H9 (cell line): ENCODE measurements around the gene TCOF1. TPM values are rescaled to one million over a fixed set of nuclear protein-coding genes. Genes with fewer than 3 reads are reported as not detected.

ENCODE experiments used
- DNase-seq: peaks from one replicate; pipeline ENCODE4 v3.0.0-alpha.2; 2017
- H2AFZ ChIP-seq: one replicate; pipeline ENCODE4 v1.6.1; 2013; ENCODE audit warnings: mild to moderate bottlenecking, low read length, control low read depth, moderate library complexity
- H2AK5ac ChIP-seq: 2 replicates; pipeline ENCODE4 v1.6.1; 2013; ENCODE audit warnings: low read length, control low read depth, mixed read lengths; ENCODE audit not compliant: insufficient read length
- H2BK120ac ChIP-seq: one replicate; pipeline ENCODE4 v1.6.1; 2013; ENCODE audit warnings: low read depth, mild to moderate bottlenecking, low read length, control low read depth, inconsistent platforms; ENCODE audit not compliant: poor library complexity, severe bottlenecking
- H2BK12ac ChIP-seq: 2 replicates; pipeline ENCODE4 v1.6.1; 2013; ENCODE audit warnings: low read length, control low read depth, mixed read lengths, low read depth; ENCODE audit not compliant: insufficient read length
- H2BK15ac ChIP-seq: 2 replicates; pipeline ENCODE4 v1.6.1; 2013; ENCODE audit warnings: low read depth, low read length, control low read depth
- H2BK20ac ChIP-seq: one replicate; pipeline ENCODE4 v1.6.1; 2013; ENCODE audit warnings: low read depth, mild to moderate bottlenecking, low read length, control low read depth, inconsistent platforms; ENCODE audit not compliant: poor library complexity, severe bottlenecking
- H2BK5ac ChIP-seq: 2 replicates; pipeline ENCODE4 v1.6.1; 2013; ENCODE audit warnings: low read length, control low read depth, mixed read lengths; ENCODE audit not compliant: insufficient read length
- H3K14ac ChIP-seq: 2 replicates; pipeline ENCODE4 v1.6.1; 2013; ENCODE audit warnings: low read length, control low read depth; ENCODE audit not compliant: insufficient read depth
- H3K18ac ChIP-seq: 2 replicates; pipeline ENCODE4 v1.6.1; 2013; ENCODE audit warnings: low read depth, mild to moderate bottlenecking, mixed read lengths, low read length, control low read depth; ENCODE audit not compliant: insufficient read length
- H3K23ac ChIP-seq: 2 replicates; pipeline ENCODE4 v1.6.1; 2013; ENCODE audit warnings: low read length, control low read depth, mixed read lengths, low read depth; ENCODE audit not compliant: insufficient read length
- H3K23me2 ChIP-seq: 2 replicates; pipeline ENCODE4 v1.6.1; 2013; ENCODE audit warnings: low read depth, mild to moderate bottlenecking, mixed read lengths, low read length, control low read depth; ENCODE audit not compliant: insufficient read length, poor library complexity, severe bottlenecking
- H3K27ac ChIP-seq: 2 replicates; pipeline ENCODE4 v1.5.1; 2013; ENCODE audit warnings: low read length, control low read depth, mixed read lengths, low read depth; ENCODE audit not compliant: insufficient read length
- H3K27me3 ChIP-seq: 2 replicates; pipeline ENCODE4 v1.6.1; 2013; ENCODE audit warnings: low read length, control low read depth, inconsistent platforms; ENCODE audit not compliant: insufficient read depth
- H3K4ac ChIP-seq: 2 replicates; pipeline ENCODE4 v1.6.1; 2013; ENCODE audit warnings: low read depth, mild to moderate bottlenecking, control low read depth, inconsistent platforms, low read length, moderate library complexity
- H3K4me1 ChIP-seq: 2 replicates; pipeline ENCODE4 v1.6.1; 2013; ENCODE audit warnings: low read length, control low read depth, inconsistent platforms; ENCODE audit not compliant: insufficient read depth
- H3K4me2 ChIP-seq: 2 replicates; pipeline ENCODE4 v1.6.1; 2013; ENCODE audit warnings: low read length, control low read depth, mixed read lengths; ENCODE audit not compliant: insufficient read length, insufficient read depth
- H3K56ac ChIP-seq: 2 replicates; pipeline ENCODE4 v1.6.1; 2013; ENCODE audit warnings: low read depth, mild to moderate bottlenecking, mixed read lengths, low read length, control low read depth; ENCODE audit not compliant: insufficient read length
- H3K79me1 ChIP-seq: 2 replicates; pipeline ENCODE4 v1.6.1; 2013; ENCODE audit warnings: low read depth, mild to moderate bottlenecking, moderate library complexity, low read length, control low read depth, inconsistent platforms; ENCODE audit not compliant: insufficient read depth, poor library complexity, severe bottlenecking
- H3K79me2 ChIP-seq: 2 replicates; pipeline ENCODE4 v1.6.1; 2013; ENCODE audit warnings: low read length, control low read depth, inconsistent platforms; ENCODE audit not compliant: insufficient read depth
- H3K9ac ChIP-seq: 2 replicates; pipeline ENCODE4 v1.6.1; 2013; ENCODE audit warnings: low read length, control low read depth, mixed read lengths; ENCODE audit not compliant: insufficient read length; ENCODE audit errors: extremely low read depth
- H3K9me3 ChIP-seq: one replicate; pipeline ENCODE4 v1.6.1; 2013; ENCODE audit warnings: low read depth, low read length, inconsistent platforms; ENCODE audit not compliant: control insufficient read depth
- H3T11ph ChIP-seq: one replicate; pipeline ENCODE4 v1.6.1; 2013; ENCODE audit warnings: mild to moderate bottlenecking, low read length, control low read depth, inconsistent platforms
- H4K20me1 ChIP-seq: one replicate; pipeline ENCODE4 v1.6.1; 2013; ENCODE audit not compliant: control insufficient read depth, insufficient read length, insufficient read depth
- H4K5ac ChIP-seq: 2 replicates; pipeline ENCODE4 v1.6.1; 2013; ENCODE audit warnings: low read depth, mild to moderate bottlenecking, mixed read lengths, low read length, control low read depth; ENCODE audit not compliant: insufficient read length
- H4K8ac ChIP-seq: replicated peaks from 2 replicates; pipeline ENCODE4 v1.6.1; 2013; ENCODE audit warnings: low read length, control low read depth, mixed read lengths, low read depth; ENCODE audit not compliant: insufficient read length
- H4K91ac ChIP-seq: 2 replicates; pipeline ENCODE4 v1.6.1; 2013; ENCODE audit warnings: low read depth, mild to moderate bottlenecking, moderate library complexity, mixed read lengths, low read length, control low read depth; ENCODE audit not compliant: insufficient read length
- H3K27ac Mint-ChIP-seq, 3 experiments: 2 replicates in 2 of 3; 3 replicates in 1 of 3; pipeline ENCODE4 v1.8.0; 2020 to 2021; ENCODE audit warnings: mixed read lengths in 3 of 3, mild to moderate bottlenecking in 1 of 3, moderate library complexity in 1 of 3
- H3K27me3 Mint-ChIP-seq: 2 replicates; pipeline ENCODE4 v1.8.0; 2021; ENCODE audit warnings: low read depth, mild to moderate bottlenecking, moderate library complexity, mixed read lengths
- H3K36me3 Mint-ChIP-seq, 3 experiments: 2 replicates in 2 of 3; 3 replicates in 1 of 3; pipeline ENCODE4 v1.8.0; 2020 to 2021; ENCODE audit warnings: low read depth in 3 of 3, mixed read lengths in 3 of 3; ENCODE audit not compliant: insufficient read depth in 1 of 3
- H3K4me1 Mint-ChIP-seq, 2 experiments: 2 replicates each; pipeline ENCODE4 v1.8.0; 2020; ENCODE audit warnings: mixed read lengths in 2 of 2
- H3K4me3 Mint-ChIP-seq, 2 experiments: 2 replicates in 1 of 2; 3 replicates in 1 of 2; pipeline ENCODE4 v1.8.0; 2020 to 2021; ENCODE audit warnings: mild to moderate bottlenecking in 2 of 2, mixed read lengths in 2 of 2, moderate library complexity in 1 of 2
- H3K9me3 Mint-ChIP-seq, 2 experiments: 2 replicates in 1 of 2; 3 replicates in 1 of 2; pipeline ENCODE4 v1.8.0; 2020; ENCODE audit warnings: mild to moderate bottlenecking in 2 of 2, mixed read lengths in 2 of 2, moderate library complexity in 1 of 2
- CTCF ChIP-seq: fragments of 200-600 bp; sonication (generic); conservative IDR thresholded peaks from 3 replicates; pipeline ENCODE4 v1.8.0; 2021; ENCODE audit warnings: antibody characterized with exemption, mild to moderate bottlenecking
- WGBS: extraction: QIAGEN DNeasy Blood & Tissue Kit; methylation state at CpG from one replicate; pipeline ENCODE4 v1.1.7; 2013; ENCODE audit warnings: missing lambda C conversion rate, low lambda C conversion rate, mixed read lengths; ENCODE audit not compliant: insufficient read length; ENCODE audit errors: extremely low coverage; 5-methylcytosine and 5-hydroxymethylcytosine counted together
- total RNA-seq: library from RNA; stranded (reverse); gene quantifications from 2 replicates; pipeline ENCODE4 v1.2.1, GENCODE V29; 2021

TCOF1 gene
- total RNA-seq, 1 experiment from 2014 or later, result 128 TPM

- H3K4me3 Mint-ChIP-seq, result no peak overlapping the region
- no peak for TF ChIP-seq CTCF
- no peak overlapping the region for H2BK5ac ChIP-seq
- no peak overlapping the region for H3K4me2 ChIP-seq
- H3K23ac ChIP-seq, result no peak overlapping the region
- H3K9ac ChIP-seq, result no peak overlapping the region
- no peak overlapping the region for H3K27ac Mint-ChIP-seq
- DNase-seq, result no peak
- H3K4ac ChIP-seq, result no peak overlapping the region
- H3T11ph ChIP-seq, result no peak overlapping the region
- H3K4me1 ChIP-seq, result no peaks in the 10 kb centered on the region
- no peaks in the 10 kb centered on the region for H3K79me2 ChIP-seq
- no peak overlapping the region for H3K14ac ChIP-seq
- no peak overlapping the region for H3K27ac ChIP-seq
- H2AFZ ChIP-seq, result no peak overlapping the region
- no peak overlapping the region for H4K5ac ChIP-seq
- H3K9me3 ChIP-seq, result no peaks in the 10 kb centered on the region
- no peak overlapping the region for H2BK15ac ChIP-seq
- H3K79me1 ChIP-seq, result no peaks in the 10 kb centered on the region
- H3K56ac ChIP-seq, result no peak overlapping the region
- no peaks in the 10 kb centered on the region; the same call in 1 of the 2 replicates for H3K27me3 Mint-ChIP-seq
- H3K18ac ChIP-seq, result no peak overlapping the region
- H3K4me1 Mint-ChIP-seq, result no peaks in the 10 kb centered on the region
- WGBS, result no CpG with 5 or more reads among the region's 13 CpGs
- no peak overlapping the region for H4K8ac ChIP-seq
- no peak overlapping the region for H2AK5ac ChIP-seq
- no peaks in the 10 kb centered on the region for H3K9me3 Mint-ChIP-seq
- no peak overlapping the region for H2BK20ac ChIP-seq
- no peak overlapping the region for H2BK120ac ChIP-seq
- H3K36me3 Mint-ChIP-seq, result peaks cover 34 to 93% (median 70%) of the 10 kb centered on the region in 3 experiments
- no peaks in the 10 kb centered on the region for H3K23me2 ChIP-seq
- no peak overlapping the region for H2BK12ac ChIP-seq
- H4K91ac ChIP-seq, result no peak overlapping the region
- no peaks in the 10 kb centered on the region for H3K27me3 ChIP-seq
- no peaks in the 10 kb centered on the region for H4K20me1 ChIP-seq
Observed at GRCh38 chr5:150389531-150390266, 32.2 kb downstream of the TCOF1 start.
